ENCODE results near the gene RNF115. TPM values are rescaled to one million over a fixed set of nuclear protein-coding genes. Genes with fewer than 3 reads are reported as not detected.

Gene RNF115
- polyA plus RNA-seq, 2 of the 4 experiments (the other 2 are of a cell fraction): 8.5 to 18.8 TPM

DNA sequence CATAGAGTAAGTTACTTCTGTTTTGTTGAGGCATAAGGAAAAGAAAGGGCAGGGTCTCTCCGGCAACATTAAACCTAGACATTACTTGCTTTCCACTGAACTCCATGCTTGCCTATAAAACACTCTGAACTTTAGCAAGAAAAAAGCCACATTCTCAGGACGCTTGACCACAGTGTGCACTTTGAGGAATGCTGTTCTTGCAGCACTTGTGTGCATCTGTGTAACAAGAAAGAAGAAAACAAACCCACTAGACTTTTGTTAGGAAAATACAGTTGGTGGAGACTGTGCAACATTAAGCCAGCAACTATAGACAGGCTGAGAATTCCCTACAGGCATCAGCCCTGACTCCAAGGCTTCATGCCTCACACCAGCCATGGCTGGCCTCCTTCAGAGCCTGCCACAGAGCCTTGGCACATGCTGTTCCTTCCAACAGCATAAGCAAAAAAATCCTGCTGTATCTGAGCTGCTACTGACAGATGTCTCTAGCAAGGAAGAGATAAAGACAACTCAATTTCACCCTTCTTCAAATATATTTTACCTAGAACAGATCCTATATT, 122.5 kb downstream of the RNF115 start:
- H3K9me3 ChIP-seq: no peaks in the 10 kb centered on the region
- no peak overlapping the region for H3K4me3 ChIP-seq
- ChIA-PET CTCF (interaction anchor here (2.8 kb wide), 1 partner anchor 20 kb away, joined by 17 read pairs; no protein-coding TSS in a partner anchor), POLR2A (interaction anchor here (0.5 kb wide), 1 partner anchor 53 kb away, joined by 3 read pairs; no protein-coding TSS in a partner anchor)
- H3K4me1 ChIP-seq: peaks cover 12% of the 10 kb centered on the region
- H3K27ac ChIP-seq: no peak overlapping the region
- H3K4me2 ChIP-seq: no peak overlapping the region
- FAIRE-seq (no peak), ATAC-seq (no peak), DNase-seq (ENCODE audit: low read depth in 1 of 2, low spot score in 1 of 2) (no peak)
- TF ChIP-seq HOXA7 (CRISPR knock-in tag; IDR thresholded peaks at IDR 0.05) (no peak), RAD21 (conservative IDR thresholded peaks at IDR 0.05 in 1 of 2, IDR thresholded peaks at IDR 0.05 in 1 of 2) (no peak), NFE2L2 (conservative IDR thresholded peaks at IDR 0.05; ENCODE audit: low read length) (no peak), CBX8 (IDR thresholded peaks at IDR 0.05) (no peak), JUNB (IDR thresholded peaks at IDR 0.05) (no peak), RNF2 (IDR thresholded peaks at IDR 0.05; ENCODE audit: borderline replicate concordance, low read depth) (no peak), HMGXB4 (CRISPR knock-in tag; IDR thresholded peaks at IDR 0.05; ENCODE audit: borderline replicate concordance) (no peak)
- TF ChIP-seq, protein P1, sequence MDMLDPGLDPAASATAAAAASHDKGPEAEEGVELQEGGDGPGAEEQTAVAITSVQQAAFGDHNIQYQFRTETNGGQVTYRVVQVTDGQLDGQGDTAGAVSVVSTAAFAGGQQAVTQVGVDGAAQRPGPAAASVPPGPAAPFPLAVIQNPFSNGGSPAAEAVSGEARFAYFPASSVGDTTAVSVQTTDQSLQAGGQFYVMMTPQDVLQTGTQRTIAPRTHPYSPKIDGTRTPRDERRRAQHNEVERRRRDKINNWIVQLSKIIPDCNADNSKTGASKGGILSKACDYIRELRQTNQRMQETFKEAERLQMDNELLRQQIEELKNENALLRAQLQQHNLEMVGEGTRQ (IDR thresholded peaks at IDR 0.05): no peak
- TF ChIP-seq, protein P2, sequence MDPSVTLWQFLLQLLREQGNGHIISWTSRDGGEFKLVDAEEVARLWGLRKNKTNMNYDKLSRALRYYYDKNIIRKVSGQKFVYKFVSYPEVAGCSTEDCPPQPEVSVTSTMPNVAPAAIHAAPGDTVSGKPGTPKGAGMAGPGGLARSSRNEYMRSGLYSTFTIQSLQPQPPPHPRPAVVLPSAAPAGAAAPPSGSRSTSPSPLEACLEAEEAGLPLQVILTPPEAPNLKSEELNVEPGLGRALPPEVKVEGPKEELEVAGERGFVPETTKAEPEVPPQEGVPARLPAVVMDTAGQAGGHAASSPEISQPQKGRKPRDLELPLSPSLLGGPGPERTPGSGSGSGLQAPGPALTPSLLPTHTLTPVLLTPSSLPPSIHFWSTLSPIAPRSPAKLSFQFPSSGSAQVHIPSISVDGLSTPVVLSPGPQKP (IDR thresholded peaks at IDR 0.05; ENCODE audit: low read depth, low read length): no peak
- WGBS (ENCODE audit: missing lambda C conversion rate): 81% methylated on average over 2 of the region's 2 CpGs

GRCh38 chr1:145696630-145696960, 127.3 kb downstream of the RNF115 start:
- WGBS (ENCODE audit: missing lambda C conversion rate): 81% methylated on average over 3 of the region's 3 CpGs
- H3K9me3 ChIP-seq: no peaks in the 10 kb centered on the region
- ATAC-seq (no peak), DNase-seq (ENCODE audit: low read depth in 1 of 2, low spot score in 1 of 2) (no peak), FAIRE-seq (no peak)
- H3K4me2 ChIP-seq: no peak overlapping the region
- H3K4me1 ChIP-seq: peaks cover under 1% of the 10 kb centered on the region; the same call in 2 of the 3 replicates
- H3K27ac ChIP-seq: no peak overlapping the region
- H3K4me3 ChIP-seq: no peak overlapping the region
- TF ChIP-seq HOXB13 (CRISPR knock-in tag; IDR thresholded peaks at IDR 0.05; ENCODE audit: low read depth): no peak
- no peak for TF ChIP-seq CBX2 (IDR thresholded peaks at IDR 0.05; ENCODE audit: borderline replicate concordance, low read depth)
- no peak for TF ChIP-seq EHMT2 (IDR thresholded peaks at IDR 0.05; ENCODE audit: low read depth)
- TF ChIP-seq CBX8 (IDR thresholded peaks at IDR 0.05): no peak
- TF ChIP-seq ESRRA (IDR thresholded peaks at IDR 0.05; ENCODE audit: borderline replicate concordance, low read length): no peak
- no peak for TF ChIP-seq MAZ (IDR thresholded peaks at IDR 0.05; ENCODE audit: borderline replicate concordance, low read depth, low read length)
- TF ChIP-seq RAD21 (conservative IDR thresholded peaks at IDR 0.05 in 1 of 2, IDR thresholded peaks at IDR 0.05 in 1 of 2): no peak
- TF ChIP-seq EHF (CRISPR knock-in tag; IDR thresholded peaks at IDR 0.05): no peak
- ChIA-PET CTCF (no interaction called here), POLR2A (no interaction called here)

- no peaks in the 10 kb centered on the region for H3K9me3 ChIP-seq
- ATAC-seq (no peak), DNase-seq (ENCODE audit: low read depth in 1 of 2, low spot score in 1 of 2) (no peak), FAIRE-seq (no peak)
- H3K27ac ChIP-seq: no peak overlapping the region
- WGBS (ENCODE audit: missing lambda C conversion rate): 76% methylated on average over 5 of the region's 5 CpGs
- no peak overlapping the region for H3K4me2 ChIP-seq
- ChIA-PET CTCF (interaction anchor here (0.8 to 1.1 kb wide), 2 partner anchors 13 to 24 kb away, joined by 4 read pairs; no protein-coding TSS in a partner anchor), POLR2A (no interaction called here)
- no peak overlapping the region for H3K4me3 ChIP-seq
- peaks cover 6% of the 10 kb centered on the region for H3K4me1 ChIP-seq
- TF ChIP-seq HOXB13 (CRISPR knock-in tag; IDR thresholded peaks at IDR 0.05; ENCODE audit: low read depth) (no peak), EP300 (IDR thresholded peaks at IDR 0.05) (no peak), HEYL (CRISPR knock-in tag; IDR thresholded peaks at IDR 0.05) (no peak), MAZ (IDR thresholded peaks at IDR 0.05; ENCODE audit: borderline replicate concordance, low read depth, low read length) (no peak), EHF (CRISPR knock-in tag; IDR thresholded peaks at IDR 0.05) (no peak), KDM1A (IDR thresholded peaks at IDR 0.05; ENCODE audit: low read depth) (no peak), NR3C1 (IDR thresholded peaks at IDR 0.05) (no peak), RARB (CRISPR knock-in tag; IDR thresholded peaks at IDR 0.05) (no peak), ZNF302 (CRISPR knock-in tag; IDR thresholded peaks at IDR 0.05) (no peak)
Measured at GRCh38 chr1:145695821-145696629, 127.9 kb downstream of the RNF115 start.

All from A549 (cell line).